ENCODE results near the gene MTUS2. TPM values are rescaled to one million over a fixed set of nuclear protein-coding genes. Genes with fewer than 3 reads are reported as not detected.

MTUS2 gene
- total RNA-seq, 4 donors from 2014 or later: 0.16 to 0.75 (median 0.24) TPM

DNA sequence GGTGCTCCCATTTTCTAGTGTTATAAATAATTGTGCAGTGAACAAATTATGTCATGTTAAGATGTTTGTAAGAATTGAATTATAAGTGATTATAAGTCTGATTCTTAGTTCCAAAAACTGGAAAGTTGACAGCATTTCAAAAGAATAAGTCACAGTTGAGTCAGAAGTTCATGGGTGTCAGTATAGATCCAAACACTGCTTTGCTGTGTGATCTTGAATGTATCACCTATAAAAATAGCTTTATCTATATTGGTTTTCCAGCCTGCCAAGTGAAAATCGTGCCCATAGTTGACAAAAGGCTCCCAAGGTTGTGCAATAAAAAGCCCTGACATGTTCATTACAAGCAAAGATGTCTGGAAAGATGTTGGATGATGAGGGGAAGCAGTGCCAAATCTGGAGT lies 336.0 kb downstream of the MTUS2 start:
- WGBS, 2 donors (ENCODE audit: low coverage in 1 of 2): 0 to 12% methylated on average over 1 of the region's 1 CpG
- H3K36me3 ChIP-seq: no peaks in the 10 kb centered on the region
- H3K27me3 ChIP-seq: no peaks in the 10 kb centered on the region
- H3K9me3 ChIP-seq: peaks cover 6 to 7% of the 10 kb centered on the region in 2 donors
- DNase-seq: no peak
- H3K27ac ChIP-seq: no peak overlapping the region
- TF ChIP-seq POLR2AphosphoS5 (IDR thresholded peaks at IDR 0.05): no peak
- intact Hi-C loops (cut with DNase I; ENCODE audit: low total_unique reads) (no loop called here), in situ Hi-C loops (cut with MboI; ENCODE audit: low pct_ligation_motif_present in 1 of 4, low pct_unique_long_range_greater_than_20kb in 1 of 4, low sequenced_read_pairs in 3 of 4) (no loop called here)
- H3K4me3 ChIP-seq: no peak overlapping the region
- H3K4me1 ChIP-seq: no peaks in the 10 kb centered on the region

DNA sequence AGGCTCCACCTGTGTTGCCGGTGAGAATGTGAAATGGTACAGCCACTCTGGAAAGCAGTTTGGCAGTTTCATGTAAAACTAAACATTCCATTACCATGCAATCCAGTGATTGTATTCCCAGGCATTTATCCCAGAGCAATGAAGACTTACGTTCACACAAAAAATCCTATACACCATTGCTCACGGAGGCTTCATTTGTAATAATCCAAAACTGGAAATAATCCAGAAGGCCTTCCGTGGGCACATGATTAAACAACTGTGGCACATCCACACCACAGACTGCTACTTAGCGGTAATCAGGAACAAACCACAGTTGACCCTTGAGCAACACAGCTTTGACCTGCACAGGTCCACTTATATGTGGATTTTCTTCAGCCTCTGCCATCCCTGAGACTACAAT lies 339.7 kb downstream of the MTUS2 start:
- intact Hi-C loops (cut with DNase I; ENCODE audit: low total_unique reads): no loop called here
- H3K36me3 ChIP-seq: no peaks in the 10 kb centered on the region
- H3K9me3 ChIP-seq: no peaks in the 10 kb centered on the region
- 79 to 93% methylated on average over 3 to 5 of the region's 5 CpGs for WGBS, 2 donors (ENCODE audit: low coverage in 1 of 2)
- no peak for DNase-seq
- no peaks in the 10 kb centered on the region for H3K27me3 ChIP-seq
- in situ Hi-C loops (cut with MboI; ENCODE audit: low pct_ligation_motif_present in 1 of 4, low pct_unique_long_range_greater_than_20kb in 1 of 4, low sequenced_read_pairs in 3 of 4): loop anchor here in 1 of 4 donors (10.0 kb wide), 1 partner anchor 55 kb away; no protein-coding TSS in a partner anchor
- H3K27ac ChIP-seq: no peak overlapping the region
- no peaks in the 10 kb centered on the region for H3K4me1 ChIP-seq
- TF ChIP-seq POLR2A (IDR thresholded peaks at IDR 0.05) (no peak), POLR2AphosphoS5 (IDR thresholded peaks at IDR 0.05) (no peak), EP300 (IDR thresholded peaks at IDR 0.05; ENCODE audit: low read depth) (no peak)
- TF ChIP-seq, protein P1, sequence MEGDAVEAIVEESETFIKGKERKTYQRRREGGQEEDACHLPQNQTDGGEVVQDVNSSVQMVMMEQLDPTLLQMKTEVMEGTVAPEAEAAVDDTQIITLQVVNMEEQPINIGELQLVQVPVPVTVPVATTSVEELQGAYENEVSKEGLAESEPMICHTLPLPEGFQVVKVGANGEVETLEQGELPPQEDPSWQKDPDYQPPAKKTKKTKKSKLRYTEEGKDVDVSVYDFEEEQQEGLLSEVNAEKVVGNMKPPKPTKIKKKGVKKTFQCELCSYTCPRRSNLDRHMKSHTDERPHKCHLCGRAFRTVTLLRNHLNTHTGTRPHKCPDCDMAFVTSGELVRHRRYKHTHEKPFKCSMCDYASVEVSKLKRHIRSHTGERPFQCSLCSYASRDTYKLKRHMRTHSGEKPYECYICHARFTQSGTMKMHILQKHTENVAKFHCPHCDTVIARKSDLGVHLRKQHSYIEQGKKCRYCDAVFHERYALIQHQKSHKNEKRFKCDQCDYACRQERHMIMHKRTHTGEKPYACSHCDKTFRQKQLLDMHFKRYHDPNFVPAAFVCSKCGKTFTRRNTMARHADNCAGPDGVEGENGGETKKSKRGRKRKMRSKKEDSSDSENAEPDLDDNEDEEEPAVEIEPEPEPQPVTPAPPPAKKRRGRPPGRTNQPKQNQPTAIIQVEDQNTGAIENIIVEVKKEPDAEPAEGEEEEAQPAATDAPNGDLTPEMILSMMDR (IDR thresholded peaks at IDR 0.05): no peak
- H3K4me3 ChIP-seq: no peak overlapping the region

- intact Hi-C loops (cut with DNase I; ENCODE audit: low total_unique reads) (no loop called here), in situ Hi-C loops (cut with MboI; ENCODE audit: low pct_ligation_motif_present in 1 of 4, low pct_unique_long_range_greater_than_20kb in 1 of 4, low sequenced_read_pairs in 3 of 4) (loop anchor here in 1 of 4 donors (10.0 kb wide), 1 partner anchor 56 kb away; no protein-coding TSS in a partner anchor)
- no peak for DNase-seq
- Histone ChIP-seq H3K9me3 (no peaks in the 10 kb centered on the region), H3K27ac (no peak overlapping the region), H3K36me3 (no peaks in the 10 kb centered on the region), H3K27me3 (no peaks in the 10 kb centered on the region), H3K4me3 (no peak overlapping the region), H3K4me1 (no peaks in the 10 kb centered on the region)
- WGBS, 2 donors (ENCODE audit: low coverage in 1 of 2): 69 to 73% methylated on average over 3 of the region's 3 CpGs
- TF ChIP-seq, protein P1 (IDR thresholded peaks at IDR 0.05): no peak
- no peak for TF ChIP-seq POLR2AphosphoS5 (IDR thresholded peaks at IDR 0.05)
- TF ChIP-seq POLR2A (IDR thresholded peaks at IDR 0.05): no peak
- no peak for TF ChIP-seq EP300 (IDR thresholded peaks at IDR 0.05; ENCODE audit: low read depth)
Measured at GRCh38 chr13:29160862-29161261, 340.7 kb downstream of the MTUS2 start.

DNA sequence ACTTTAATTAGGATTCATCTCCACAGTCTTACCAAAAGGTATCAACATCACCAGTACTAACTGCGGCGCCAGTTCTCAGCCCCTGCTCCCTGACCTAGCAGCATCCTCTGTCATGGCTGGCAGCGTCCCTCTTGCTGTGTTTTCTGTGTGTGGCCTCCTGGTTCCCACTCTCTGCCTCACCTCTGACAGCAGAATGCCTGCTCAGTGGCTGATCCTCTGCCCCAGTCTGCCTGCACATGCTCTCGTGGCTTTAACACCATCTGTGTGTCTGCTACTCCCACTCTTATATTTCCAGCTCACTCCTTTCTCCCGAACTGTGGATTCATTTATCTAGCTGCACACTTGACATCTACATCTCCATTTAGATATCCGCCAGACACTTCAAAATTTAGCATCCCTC lies 341.5 kb downstream of the MTUS2 start:
- Histone ChIP-seq H3K36me3 (no peaks in the 10 kb centered on the region), H3K4me1 (no peaks in the 10 kb centered on the region), H3K4me3 (no peak overlapping the region), H3K9me3 (no peaks in the 10 kb centered on the region), H3K27ac (no peak overlapping the region), H3K27me3 (no peaks in the 10 kb centered on the region)
- in situ Hi-C loops (cut with MboI; ENCODE audit: low pct_ligation_motif_present in 1 of 4, low pct_unique_long_range_greater_than_20kb in 1 of 4, low sequenced_read_pairs in 3 of 4) (loop anchor here in 1 of 4 donors (10.0 kb wide), 1 partner anchor 57 kb away; no protein-coding TSS in a partner anchor), intact Hi-C loops (cut with DNase I; ENCODE audit: low total_unique reads) (no loop called here)
- no peak for DNase-seq
- WGBS, 2 donors (ENCODE audit: low coverage in 1 of 2): 61 to 71% methylated on average over 3 to 6 of the region's 6 CpGs
- TF ChIP-seq POLR2A (IDR thresholded peaks at IDR 0.05) (no peak), POLR2AphosphoS5 (IDR thresholded peaks at IDR 0.05) (no peak), EP300 (IDR thresholded peaks at IDR 0.05; ENCODE audit: low read depth) (no peak)
- TF ChIP-seq, protein P1 (IDR thresholded peaks at IDR 0.05): no peak
